ENCODE data around the gene TEX36. TPM values are rescaled to one million over a fixed set of nuclear protein-coding genes. Genes with fewer than 3 reads are reported as not detected.

TEX36 gene
- total RNA-seq, 1 experiment from 2014 or later = not detected

DNA sequence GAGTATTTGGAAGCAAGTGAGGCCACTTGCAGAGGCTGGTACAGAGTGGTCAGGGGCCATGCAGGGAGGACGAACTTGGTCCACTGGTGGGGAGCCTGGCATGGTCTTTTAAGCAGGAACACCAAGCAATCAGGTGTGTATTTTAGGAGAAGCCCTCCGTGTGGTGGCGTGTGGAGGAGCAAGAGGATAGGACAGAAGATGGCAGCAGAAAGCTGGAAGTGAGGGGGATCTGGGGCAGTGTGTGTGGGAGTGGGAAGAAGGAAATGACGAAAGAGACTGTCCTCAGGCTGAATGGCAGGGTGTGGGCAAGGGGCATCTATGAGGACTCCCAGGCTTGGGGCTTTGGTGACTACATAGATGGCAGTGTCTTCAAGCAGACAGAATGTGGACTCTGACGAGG is 51.2 kb downstream of the TEX36 start:
- ChIA-PET CTCF (no interaction called here), POLR2A (no interaction called here)
- H3K27ac ChIP-seq (ENCODE audit: low read length) = no peak overlapping the region
- no peak overlapping the region for H3K4me3 ChIP-seq (ENCODE audit: low read depth in 2 of 2, low read length in 2 of 2)
- no peaks in the 10 kb centered on the region for H3K9me3 ChIP-seq (ENCODE audit: control insufficient read depth, insufficient read depth, low read depth, low read length)
- no peak for TF ChIP-seq TCF7L2 (IDR thresholded peaks at IDR 0.05; ENCODE audit: low read depth, low read length)
- TF ChIP-seq, protein P1, sequence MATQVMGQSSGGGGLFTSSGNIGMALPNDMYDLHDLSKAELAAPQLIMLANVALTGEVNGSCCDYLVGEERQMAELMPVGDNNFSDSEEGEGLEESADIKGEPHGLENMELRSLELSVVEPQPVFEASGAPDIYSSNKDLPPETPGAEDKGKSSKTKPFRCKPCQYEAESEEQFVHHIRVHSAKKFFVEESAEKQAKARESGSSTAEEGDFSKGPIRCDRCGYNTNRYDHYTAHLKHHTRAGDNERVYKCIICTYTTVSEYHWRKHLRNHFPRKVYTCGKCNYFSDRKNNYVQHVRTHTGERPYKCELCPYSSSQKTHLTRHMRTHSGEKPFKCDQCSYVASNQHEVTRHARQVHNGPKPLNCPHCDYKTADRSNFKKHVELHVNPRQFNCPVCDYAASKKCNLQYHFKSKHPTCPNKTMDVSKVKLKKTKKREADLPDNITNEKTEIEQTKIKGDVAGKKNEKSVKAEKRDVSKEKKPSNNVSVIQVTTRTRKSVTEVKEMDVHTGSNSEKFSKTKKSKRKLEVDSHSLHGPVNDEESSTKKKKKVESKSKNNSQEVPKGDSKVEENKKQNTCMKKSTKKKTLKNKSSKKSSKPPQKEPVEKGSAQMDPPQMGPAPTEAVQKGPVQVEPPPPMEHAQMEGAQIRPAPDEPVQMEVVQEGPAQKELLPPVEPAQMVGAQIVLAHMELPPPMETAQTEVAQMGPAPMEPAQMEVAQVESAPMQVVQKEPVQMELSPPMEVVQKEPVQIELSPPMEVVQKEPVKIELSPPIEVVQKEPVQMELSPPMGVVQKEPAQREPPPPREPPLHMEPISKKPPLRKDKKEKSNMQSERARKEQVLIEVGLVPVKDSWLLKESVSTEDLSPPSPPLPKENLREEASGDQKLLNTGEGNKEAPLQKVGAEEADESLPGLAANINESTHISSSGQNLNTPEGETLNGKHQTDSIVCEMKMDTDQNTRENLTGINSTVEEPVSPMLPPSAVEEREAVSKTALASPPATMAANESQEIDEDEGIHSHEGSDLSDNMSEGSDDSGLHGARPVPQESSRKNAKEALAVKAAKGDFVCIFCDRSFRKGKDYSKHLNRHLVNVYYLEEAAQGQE (IDR thresholded peaks at IDR 0.05; ENCODE audit: insufficient read depth in 1 of 2, low read depth in 2 of 2, low read length in 1 of 2) = no peak
- no peak for TF ChIP-seq POLR2AphosphoS5 (IDR thresholded peaks at IDR 0.05; ENCODE audit: low read depth, low read length)
- TF ChIP-seq SIN3A (IDR thresholded peaks at IDR 0.05; ENCODE audit: borderline replicate concordance, insufficient read depth, low read depth, low read length) = no peak
- TF ChIP-seq, protein P2, sequence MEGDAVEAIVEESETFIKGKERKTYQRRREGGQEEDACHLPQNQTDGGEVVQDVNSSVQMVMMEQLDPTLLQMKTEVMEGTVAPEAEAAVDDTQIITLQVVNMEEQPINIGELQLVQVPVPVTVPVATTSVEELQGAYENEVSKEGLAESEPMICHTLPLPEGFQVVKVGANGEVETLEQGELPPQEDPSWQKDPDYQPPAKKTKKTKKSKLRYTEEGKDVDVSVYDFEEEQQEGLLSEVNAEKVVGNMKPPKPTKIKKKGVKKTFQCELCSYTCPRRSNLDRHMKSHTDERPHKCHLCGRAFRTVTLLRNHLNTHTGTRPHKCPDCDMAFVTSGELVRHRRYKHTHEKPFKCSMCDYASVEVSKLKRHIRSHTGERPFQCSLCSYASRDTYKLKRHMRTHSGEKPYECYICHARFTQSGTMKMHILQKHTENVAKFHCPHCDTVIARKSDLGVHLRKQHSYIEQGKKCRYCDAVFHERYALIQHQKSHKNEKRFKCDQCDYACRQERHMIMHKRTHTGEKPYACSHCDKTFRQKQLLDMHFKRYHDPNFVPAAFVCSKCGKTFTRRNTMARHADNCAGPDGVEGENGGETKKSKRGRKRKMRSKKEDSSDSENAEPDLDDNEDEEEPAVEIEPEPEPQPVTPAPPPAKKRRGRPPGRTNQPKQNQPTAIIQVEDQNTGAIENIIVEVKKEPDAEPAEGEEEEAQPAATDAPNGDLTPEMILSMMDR (IDR thresholded peaks at IDR 0.05) = no peak
- H3K27me3 ChIP-seq (ENCODE audit: control insufficient read depth, insufficient read depth, low read length) = peaks cover 25% of the 10 kb centered on the region
- intact Hi-C loops (cut with micrococcal nuclease; ENCODE audit: unreplicated experiment) = no loop called here
- no peaks in the 10 kb centered on the region for H3K36me3 ChIP-seq (ENCODE audit: control insufficient read depth, insufficient read depth, low read length)
- in situ Hi-C loops (cut with HindIII; ENCODE audit: low pct_unique_long_range_greater_than_20kb, low sequenced_read_pairs) = no loop called here
- ATAC-seq (no peak), DNase-seq (ENCODE audit: low read depth, low spot score) (no peak)
- peaks cover 4% of the 10 kb centered on the region; the same call in 1 of the 2 replicates for H3K4me1 ChIP-seq (ENCODE audit: control insufficient read depth, insufficient read depth, low read length)
- no TSS peak for BruUV-seq (replicated peaks)

DNA sequence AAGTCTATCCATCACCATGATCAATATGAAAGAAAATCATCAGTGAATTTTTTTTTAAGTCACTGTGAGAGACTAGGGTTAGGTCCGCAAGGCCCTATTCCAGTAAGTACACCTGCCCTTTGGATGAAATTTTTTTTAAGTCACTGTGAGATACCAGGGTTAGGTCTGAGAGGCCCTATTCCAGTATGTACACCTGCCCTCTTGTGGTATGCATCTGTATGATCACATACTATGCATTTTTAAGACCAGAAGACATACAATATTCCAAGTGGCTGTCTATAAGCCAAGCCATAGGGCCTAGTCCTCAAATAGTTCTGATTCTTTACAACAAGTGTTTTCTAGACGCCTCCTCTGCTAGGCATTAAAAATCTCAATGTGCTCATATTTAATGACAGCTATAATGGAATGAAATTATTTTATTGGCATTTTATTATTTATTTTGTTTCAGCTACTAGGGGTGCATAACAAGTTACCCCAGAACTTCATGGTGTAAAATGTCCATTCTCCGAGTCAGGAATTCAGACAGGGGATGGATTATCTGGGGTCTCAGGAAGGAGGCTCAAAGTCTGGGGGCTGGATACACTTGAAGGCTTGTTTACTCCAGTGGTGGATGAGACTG is 53.1 kb downstream of the TEX36 start:
- no peak for TF ChIP-seq SIN3A (IDR thresholded peaks at IDR 0.05; ENCODE audit: borderline replicate concordance, insufficient read depth, low read depth, low read length)
- no peak for TF ChIP-seq POLR2AphosphoS5 (IDR thresholded peaks at IDR 0.05; ENCODE audit: low read depth, low read length)
- no peak for TF ChIP-seq TCF7L2 (IDR thresholded peaks at IDR 0.05; ENCODE audit: low read depth, low read length)
- TF ChIP-seq, protein P1 (IDR thresholded peaks at IDR 0.05; ENCODE audit: insufficient read depth in 1 of 2, low read depth in 2 of 2, low read length in 1 of 2) = no peak
- TF ChIP-seq, protein P2 (IDR thresholded peaks at IDR 0.05) = peak; percentile 75
- Histone ChIP-seq H3K36me3 (ENCODE audit: control insufficient read depth, insufficient read depth, low read length) (no peaks in the 10 kb centered on the region), H3K4me1 (ENCODE audit: control insufficient read depth, insufficient read depth, low read length) (peaks cover 4% of the 10 kb centered on the region; the same call in 1 of the 2 replicates), H3K27me3 (ENCODE audit: control insufficient read depth, insufficient read depth, low read length) (peaks cover 27% of the 10 kb centered on the region), H3K27ac (ENCODE audit: low read length) (no peak overlapping the region), H3K4me3 (ENCODE audit: low read depth in 2 of 2, low read length in 2 of 2) (no peak overlapping the region), H3K9me3 (ENCODE audit: control insufficient read depth, insufficient read depth, low read depth, low read length) (no peaks in the 10 kb centered on the region)
- ATAC-seq = peak; percentile 91
- POLR2A ChIA-PET = no interaction called here
- CTCF ChIA-PET = no interaction called here
- BruUV-seq (replicated peaks) = no TSS peak
- in situ Hi-C loops (cut with HindIII; ENCODE audit: low pct_unique_long_range_greater_than_20kb, low sequenced_read_pairs) = no loop called here
- DNase-seq (ENCODE audit: low read depth, low spot score) = peak; percentile 24
- intact Hi-C loops (cut with micrococcal nuclease; ENCODE audit: unreplicated experiment) = no loop called here
